ENCODE measurements around the gene AGO4.
"Not testable (repeated sequence)": the region's sequence is repeated elsewhere in the genome, so short reads cannot be mapped to it uniquely, and the experiment has no call there.

AGO4 gene

DNA sequence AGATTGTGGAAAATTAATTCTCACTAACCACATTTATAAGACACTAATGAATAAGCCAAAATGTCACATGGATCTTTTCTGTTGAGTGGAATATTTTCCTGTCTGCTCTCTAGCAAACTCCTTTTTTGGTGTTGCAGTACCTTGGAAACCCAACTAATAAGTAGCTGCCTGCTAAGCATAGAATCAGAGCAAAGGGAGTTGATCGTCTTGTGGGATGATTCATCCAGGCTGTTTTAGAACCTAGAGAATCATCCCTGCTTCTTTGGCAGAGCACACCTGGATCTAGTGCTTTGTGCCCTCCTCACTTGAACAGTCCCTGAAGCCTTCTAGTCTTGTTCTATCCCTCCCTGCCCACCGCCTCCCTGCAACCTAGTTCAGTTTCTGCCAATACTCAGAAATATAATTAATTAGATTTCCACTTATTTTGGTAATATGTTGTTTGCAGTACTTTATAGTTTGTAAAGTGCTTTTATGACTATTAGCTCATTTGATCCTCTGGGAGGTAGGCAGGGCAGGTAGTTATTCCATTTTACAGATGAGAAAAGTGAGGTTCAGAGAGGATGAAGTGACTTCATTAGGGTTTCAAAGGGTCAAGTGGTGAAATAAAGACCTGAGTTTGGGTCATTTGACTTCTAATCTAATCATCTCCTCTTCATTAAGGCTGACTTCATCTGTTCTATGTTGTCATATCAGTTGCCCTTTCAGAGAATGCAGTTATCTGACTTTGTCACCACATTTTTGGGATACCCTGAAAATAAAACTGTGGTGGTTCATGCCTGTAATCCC lies 2.5 kb downstream of the AGO4 start:
- Histone ChIP-seq H3K9ac (ENCODE audit: low read depth in 1 of 2, low read length in 2 of 2) (peak overlapping the region in 1 of 2 donors; percentile 29), H3K4me1 (ENCODE audit: control insufficient read depth in 1 of 2, insufficient read depth in 2 of 2, low read length in 2 of 2) (peaks cover 19 to 24% of the 10 kb centered on the region in 2 donors), H3K4me3 (ENCODE audit: low read depth in 1 of 2, low read length in 2 of 2) (peak overlapping the region in 1 of 2 donors; percentile 80), H3K36me3 (ENCODE audit: control insufficient read depth in 1 of 2, insufficient read depth in 2 of 2, low read length in 2 of 2) (no peaks in the 10 kb centered on the region), H3K27ac (ENCODE audit: low read depth, low read length) (peak overlapping the region; percentile 25), H3K27me3 (ENCODE audit: control insufficient read depth in 1 of 2, insufficient read depth in 2 of 2, low read length in 2 of 2) (no peaks in the 10 kb centered on the region), H3K9me3 (ENCODE audit: control insufficient read depth in 1 of 2, low read length in 2 of 2) (no peaks in the 10 kb centered on the region)

DNA sequence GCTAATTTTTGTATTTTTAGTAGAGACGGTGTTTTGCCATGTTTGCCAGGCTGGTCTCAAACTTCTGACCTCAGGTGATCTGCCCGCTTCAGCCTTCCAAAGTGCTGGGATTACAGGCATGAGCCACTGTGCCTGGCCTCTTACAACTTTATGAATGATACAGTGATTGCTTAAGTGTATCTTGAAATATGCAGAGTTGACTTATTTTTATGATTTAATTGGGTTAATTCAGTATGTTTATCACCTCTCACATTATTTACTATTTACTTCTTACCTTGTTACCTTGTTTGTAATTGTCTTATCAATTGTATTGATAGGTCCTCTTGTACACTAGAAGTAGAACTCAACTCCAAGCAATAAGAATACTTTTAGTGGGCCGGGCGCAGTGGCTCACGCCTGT lies 4.9 kb downstream of the AGO4 start:
- H3K9ac ChIP-seq (ENCODE audit: low read depth in 1 of 2, low read length in 2 of 2); H3K27me3 ChIP-seq (ENCODE audit: control insufficient read depth in 1 of 2, insufficient read depth in 2 of 2, low read length in 2 of 2); H3K36me3 ChIP-seq (ENCODE audit: control insufficient read depth in 1 of 2, insufficient read depth in 2 of 2, low read length in 2 of 2); H3K4me3 ChIP-seq (ENCODE audit: low read depth in 1 of 2, low read length in 2 of 2); H3K27ac ChIP-seq (ENCODE audit: low read depth, low read length); H3K9me3 ChIP-seq (ENCODE audit: control insufficient read depth in 1 of 2, low read length in 2 of 2): not testable (repeated sequence)
- peaks cover 19% of the 10 kb centered on the region in 2 donors for H3K4me1 ChIP-seq (ENCODE audit: control insufficient read depth in 1 of 2, insufficient read depth in 2 of 2, low read length in 2 of 2)

DNA sequence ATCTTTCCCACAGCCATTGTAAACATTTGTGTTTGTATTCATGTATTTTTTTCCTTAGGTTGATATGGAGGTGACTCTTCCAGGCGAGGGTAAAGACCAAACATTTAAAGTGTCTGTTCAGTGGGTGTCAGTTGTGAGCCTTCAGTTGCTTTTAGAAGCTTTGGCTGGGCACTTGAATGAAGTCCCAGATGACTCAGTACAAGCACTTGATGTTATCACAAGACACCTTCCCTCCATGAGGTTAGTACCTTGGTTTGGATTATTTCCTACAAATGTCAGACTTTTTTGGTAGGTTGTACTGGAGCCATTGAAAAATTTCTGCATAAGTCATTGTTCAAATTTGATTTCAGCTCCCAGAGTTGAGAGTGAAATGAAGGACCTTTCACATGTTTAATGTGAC lies 17.4 kb downstream of the AGO4 start:
- H3K9me3 ChIP-seq (ENCODE audit: control insufficient read depth in 1 of 2, low read length in 2 of 2) = no peaks in the 10 kb centered on the region
- peaks cover 15 to 38% of the 10 kb centered on the region in 2 donors for H3K36me3 ChIP-seq (ENCODE audit: control insufficient read depth in 1 of 2, insufficient read depth in 2 of 2, low read length in 2 of 2)
- H3K4me3 ChIP-seq (ENCODE audit: low read depth in 1 of 2, low read length in 2 of 2) = no peak overlapping the region

DNA sequence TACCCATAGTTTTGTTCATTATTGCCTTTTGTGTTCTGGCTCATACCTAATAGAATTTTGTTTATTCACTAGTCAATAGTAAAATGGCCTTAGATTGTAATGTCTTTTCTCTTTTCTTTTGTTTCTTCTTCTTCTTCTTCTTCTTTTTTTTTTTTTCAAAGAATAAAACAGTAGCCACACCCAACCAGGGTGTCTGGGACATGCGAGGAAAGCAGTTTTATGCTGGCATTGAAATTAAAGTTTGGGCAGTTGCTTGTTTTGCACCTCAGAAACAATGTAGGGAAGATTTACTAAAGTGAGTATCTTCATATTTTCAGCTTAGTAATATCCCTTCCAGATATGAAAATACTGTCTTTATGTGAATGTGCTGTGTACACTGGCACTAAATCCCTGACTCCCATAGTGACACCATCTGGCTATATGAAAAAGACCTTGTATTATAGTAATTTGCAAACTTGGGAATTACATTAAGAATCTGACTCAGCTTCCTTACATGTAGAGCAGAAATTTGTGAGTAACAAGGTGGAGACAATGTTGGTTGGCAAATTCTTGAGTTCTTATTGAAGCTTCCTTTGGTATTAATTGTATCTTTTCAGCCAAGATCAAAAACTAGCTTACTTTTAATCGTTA lies 24.6 kb downstream of the AGO4 start:
- no peaks in the 10 kb centered on the region for H3K27me3 ChIP-seq (ENCODE audit: control insufficient read depth in 1 of 2, insufficient read depth in 2 of 2, low read length in 2 of 2)
- H3K9ac ChIP-seq (ENCODE audit: low read depth in 1 of 2, low read length in 2 of 2) = no peak overlapping the region
- H3K27ac ChIP-seq (ENCODE audit: low read depth, low read length) = no peak overlapping the region
- H3K9me3 ChIP-seq (ENCODE audit: control insufficient read depth in 1 of 2, low read length in 2 of 2) = no peaks in the 10 kb centered on the region
- H3K4me1 ChIP-seq (ENCODE audit: control insufficient read depth in 1 of 2, insufficient read depth in 2 of 2, low read length in 2 of 2) = no peaks in the 10 kb centered on the region
- H3K36me3 ChIP-seq (ENCODE audit: control insufficient read depth in 1 of 2, insufficient read depth in 2 of 2, low read length in 2 of 2) = peaks cover 24 to 63% of the 10 kb centered on the region in 2 donors
- H3K4me3 ChIP-seq (ENCODE audit: low read depth in 1 of 2, low read length in 2 of 2) = no peak overlapping the region

More for the DNA sequence above, 17.4 kb downstream of the AGO4 start:
- Histone ChIP-seq H3K27me3 (ENCODE audit: control insufficient read depth in 1 of 2, insufficient read depth in 2 of 2, low read length in 2 of 2) (no peaks in the 10 kb centered on the region), H3K27ac (ENCODE audit: low read depth, low read length) (no peak overlapping the region), H3K9ac (ENCODE audit: low read depth in 1 of 2, low read length in 2 of 2) (no peak overlapping the region), H3K4me1 (ENCODE audit: control insufficient read depth in 1 of 2, insufficient read depth in 2 of 2, low read length in 2 of 2) (no peaks in the 10 kb centered on the region)

DNA sequence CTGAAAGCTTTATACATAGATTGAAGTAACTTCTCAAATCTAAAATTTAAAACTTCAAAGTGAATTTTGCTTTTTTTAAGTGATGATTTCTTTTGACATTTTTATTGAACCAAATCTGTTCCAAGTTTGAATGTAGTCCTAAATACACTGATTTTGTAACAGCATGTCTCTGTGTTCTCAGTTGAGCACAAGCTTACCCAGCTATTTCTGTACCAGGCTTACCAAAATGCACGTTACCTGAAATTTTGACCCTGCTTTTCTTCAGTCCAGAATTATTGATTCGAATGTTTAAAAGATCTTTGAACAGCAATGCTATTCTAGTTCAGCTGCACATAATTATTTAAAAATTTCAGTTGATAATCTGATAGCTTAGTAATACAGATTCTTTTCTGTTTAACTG lies 25.6 kb downstream of the AGO4 start:
- no peak overlapping the region for H3K9ac ChIP-seq (ENCODE audit: low read depth in 1 of 2, low read length in 2 of 2)
- peaks cover 24 to 58% of the 10 kb centered on the region in 2 donors for H3K36me3 ChIP-seq (ENCODE audit: control insufficient read depth in 1 of 2, insufficient read depth in 2 of 2, low read length in 2 of 2)
- H3K4me3 ChIP-seq (ENCODE audit: low read depth in 1 of 2, low read length in 2 of 2) = no peak overlapping the region
- H3K27ac ChIP-seq (ENCODE audit: low read depth, low read length) = no peak overlapping the region
- no peaks in the 10 kb centered on the region for H3K4me1 ChIP-seq (ENCODE audit: control insufficient read depth in 1 of 2, insufficient read depth in 2 of 2, low read length in 2 of 2)
- H3K9me3 ChIP-seq (ENCODE audit: control insufficient read depth in 1 of 2, low read length in 2 of 2) = no peaks in the 10 kb centered on the region
- no peaks in the 10 kb centered on the region for H3K27me3 ChIP-seq (ENCODE audit: control insufficient read depth in 1 of 2, insufficient read depth in 2 of 2, low read length in 2 of 2)

DNA sequence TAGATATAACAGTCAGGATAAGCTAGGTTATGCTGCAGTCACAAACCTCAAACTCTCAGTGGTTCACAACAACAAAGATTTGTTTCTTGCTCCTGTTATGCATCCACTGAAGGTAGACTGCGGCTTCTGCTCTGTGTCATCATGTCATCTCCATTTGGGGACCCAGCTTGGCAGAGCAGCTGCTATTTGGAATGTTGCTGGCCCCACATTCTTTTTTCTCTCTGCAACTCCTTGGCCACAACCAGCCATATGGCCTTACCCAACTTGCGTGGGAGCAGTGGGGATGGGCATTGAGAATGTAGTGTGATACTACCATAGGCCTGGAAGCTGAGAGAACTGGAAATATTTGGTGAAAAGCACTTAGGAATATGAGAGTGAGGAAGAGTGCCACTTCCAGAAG lies 26.4 kb downstream of the AGO4 start:
- H3K27me3 ChIP-seq (ENCODE audit: control insufficient read depth in 1 of 2, insufficient read depth in 2 of 2, low read length in 2 of 2) = no peaks in the 10 kb centered on the region
- H3K9me3 ChIP-seq (ENCODE audit: control insufficient read depth in 1 of 2, low read length in 2 of 2) = no peaks in the 10 kb centered on the region
- peaks cover 24 to 56% of the 10 kb centered on the region in 2 donors for H3K36me3 ChIP-seq (ENCODE audit: control insufficient read depth in 1 of 2, insufficient read depth in 2 of 2, low read length in 2 of 2)
- no peaks in the 10 kb centered on the region for H3K4me1 ChIP-seq (ENCODE audit: control insufficient read depth in 1 of 2, insufficient read depth in 2 of 2, low read length in 2 of 2)
- no peak overlapping the region for H3K9ac ChIP-seq (ENCODE audit: low read depth in 1 of 2, low read length in 2 of 2)
- no peak overlapping the region for H3K4me3 ChIP-seq (ENCODE audit: low read depth in 1 of 2, low read length in 2 of 2)
- H3K27ac ChIP-seq (ENCODE audit: low read depth, low read length) = no peak overlapping the region

DNA sequence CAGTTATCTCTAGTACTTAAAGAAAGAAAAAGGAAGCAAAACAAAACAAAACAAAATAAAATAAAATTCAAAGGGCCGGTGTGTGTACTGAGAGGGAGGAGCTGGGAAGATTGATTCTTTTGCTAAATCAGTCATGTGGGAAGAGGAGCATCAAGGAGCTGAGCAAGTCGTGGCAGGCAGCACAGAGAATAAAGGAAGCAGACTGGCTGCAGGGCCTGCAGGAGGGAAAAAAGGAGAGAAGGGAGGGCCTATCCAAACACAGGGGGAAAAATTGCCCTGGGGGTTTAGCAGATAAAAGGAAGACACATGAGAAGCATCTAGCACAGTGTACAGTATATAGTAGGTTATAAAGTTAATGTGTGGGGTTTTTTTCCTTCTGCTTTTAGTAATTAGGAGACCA lies 27.6 kb downstream of the AGO4 start:
- H3K27ac ChIP-seq (ENCODE audit: low read depth, low read length) = no peak overlapping the region

DNA sequence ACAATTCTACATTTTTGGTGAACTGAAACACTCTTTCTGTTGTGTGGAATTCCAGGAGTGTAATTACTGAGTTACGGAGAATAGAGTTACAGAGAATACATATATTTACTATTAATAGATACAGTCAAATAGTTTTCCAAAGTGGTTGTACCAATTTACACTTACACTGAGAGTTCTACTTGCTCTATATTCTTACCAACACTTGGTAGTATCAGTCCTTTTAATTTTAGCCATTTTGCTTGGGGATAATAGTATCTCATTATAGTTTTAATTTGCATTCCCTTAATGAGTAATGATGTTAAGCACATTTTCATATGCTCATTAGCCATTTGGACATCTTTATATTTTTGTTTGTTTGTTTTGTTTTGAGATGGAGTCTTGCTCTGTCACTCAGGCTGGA lies 28.9 kb downstream of the AGO4 start:
- no peak overlapping the region for H3K9ac ChIP-seq (ENCODE audit: low read depth in 1 of 2, low read length in 2 of 2)
- no peak overlapping the region for H3K4me3 ChIP-seq (ENCODE audit: low read depth in 1 of 2, low read length in 2 of 2)
- no peaks in the 10 kb centered on the region for H3K27me3 ChIP-seq (ENCODE audit: control insufficient read depth in 1 of 2, insufficient read depth in 2 of 2, low read length in 2 of 2)
- peaks cover 26 to 60% of the 10 kb centered on the region in 2 donors for H3K36me3 ChIP-seq (ENCODE audit: control insufficient read depth in 1 of 2, insufficient read depth in 2 of 2, low read length in 2 of 2)
- no peaks in the 10 kb centered on the region for H3K4me1 ChIP-seq (ENCODE audit: control insufficient read depth in 1 of 2, insufficient read depth in 2 of 2, low read length in 2 of 2)
- no peak overlapping the region for H3K27ac ChIP-seq (ENCODE audit: low read depth, low read length)
- H3K9me3 ChIP-seq (ENCODE audit: control insufficient read depth in 1 of 2, low read length in 2 of 2) = no peaks in the 10 kb centered on the region

More for the DNA sequence above, 27.6 kb downstream of the AGO4 start:
- Histone ChIP-seq H3K9me3 (ENCODE audit: control insufficient read depth in 1 of 2, low read length in 2 of 2) (no peaks in the 10 kb centered on the region), H3K9ac (ENCODE audit: low read depth in 1 of 2, low read length in 2 of 2) (no peak overlapping the region), H3K36me3 (ENCODE audit: control insufficient read depth in 1 of 2, insufficient read depth in 2 of 2, low read length in 2 of 2) (peaks cover 24 to 52% of the 10 kb centered on the region in 2 donors), H3K4me1 (ENCODE audit: control insufficient read depth in 1 of 2, insufficient read depth in 2 of 2, low read length in 2 of 2) (no peaks in the 10 kb centered on the region), H3K4me3 (ENCODE audit: low read depth in 1 of 2, low read length in 2 of 2) (no peak overlapping the region), H3K27me3 (ENCODE audit: control insufficient read depth in 1 of 2, insufficient read depth in 2 of 2, low read length in 2 of 2) (no peaks in the 10 kb centered on the region)

DNA sequence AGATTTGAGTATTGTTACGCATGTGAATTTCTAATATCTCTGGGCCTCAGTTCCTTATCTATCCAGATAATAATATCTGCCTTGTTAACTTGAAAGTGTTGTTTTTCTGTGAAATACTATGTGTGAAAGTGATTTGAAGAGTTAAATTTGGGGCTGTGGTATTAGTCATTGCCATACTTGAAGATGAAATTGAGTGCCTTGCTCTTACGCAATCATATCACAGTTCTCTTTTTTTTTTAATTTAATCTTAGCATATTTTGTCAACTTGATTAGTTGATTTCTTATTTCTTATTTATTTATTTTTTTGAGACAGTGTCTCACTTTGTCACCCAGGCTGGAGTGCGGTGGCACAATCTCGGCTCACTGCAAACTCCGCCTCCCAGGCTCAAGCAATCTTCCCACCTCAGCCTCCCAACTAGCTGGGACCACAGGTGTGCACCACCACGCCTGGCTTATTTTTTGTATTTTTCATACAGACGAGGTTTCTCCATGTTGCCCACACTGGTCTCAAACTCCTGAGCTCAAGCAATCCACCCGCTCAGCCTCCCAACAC lies 31.0 kb downstream of the AGO4 start:
- Histone ChIP-seq H3K4me3 (ENCODE audit: low read depth in 1 of 2, low read length in 2 of 2) (no peak overlapping the region), H3K36me3 (ENCODE audit: control insufficient read depth in 1 of 2, insufficient read depth in 2 of 2, low read length in 2 of 2) (peaks cover 22 to 58% of the 10 kb centered on the region in 2 donors), H3K27me3 (ENCODE audit: control insufficient read depth in 1 of 2, insufficient read depth in 2 of 2, low read length in 2 of 2) (no peaks in the 10 kb centered on the region), H3K9ac (ENCODE audit: low read depth in 1 of 2, low read length in 2 of 2) (no peak overlapping the region), H3K4me1 (ENCODE audit: control insufficient read depth in 1 of 2, insufficient read depth in 2 of 2, low read length in 2 of 2) (no peaks in the 10 kb centered on the region), H3K9me3 (ENCODE audit: control insufficient read depth in 1 of 2, low read length in 2 of 2) (no peaks in the 10 kb centered on the region), H3K27ac (ENCODE audit: low read depth, low read length) (no peak overlapping the region)

DNA sequence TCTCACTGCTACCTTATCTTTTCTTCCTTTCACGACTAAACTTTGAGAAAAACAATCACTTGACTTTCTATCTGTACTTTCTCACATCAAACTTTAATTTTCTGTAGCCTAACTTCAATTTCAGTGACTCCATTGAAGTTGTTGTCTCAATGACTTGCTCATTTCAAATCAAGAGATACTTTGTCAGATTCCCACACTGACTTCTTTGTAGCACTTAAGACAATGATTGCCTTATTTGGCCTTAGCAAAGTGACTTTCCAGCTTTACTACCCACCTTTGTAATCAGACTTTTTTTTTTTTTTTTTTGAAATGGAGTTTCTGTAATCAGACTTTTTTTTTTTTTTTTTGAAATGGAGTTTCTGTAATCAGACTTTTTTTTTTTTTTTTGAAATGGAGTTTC lies 37.0 kb downstream of the AGO4 start:
- no peak overlapping the region for H3K9ac ChIP-seq (ENCODE audit: low read depth in 1 of 2, low read length in 2 of 2)
- no peaks in the 10 kb centered on the region for H3K9me3 ChIP-seq (ENCODE audit: control insufficient read depth in 1 of 2, low read length in 2 of 2)
- no peak overlapping the region for H3K4me3 ChIP-seq (ENCODE audit: low read depth in 1 of 2, low read length in 2 of 2)
- no peak overlapping the region for H3K27ac ChIP-seq (ENCODE audit: low read depth, low read length)
- no peaks in the 10 kb centered on the region for H3K4me1 ChIP-seq (ENCODE audit: control insufficient read depth in 1 of 2, insufficient read depth in 2 of 2, low read length in 2 of 2)
- H3K36me3 ChIP-seq (ENCODE audit: control insufficient read depth in 1 of 2, insufficient read depth in 2 of 2, low read length in 2 of 2) = peaks cover 9 to 34% of the 10 kb centered on the region in 2 donors
- no peaks in the 10 kb centered on the region for H3K27me3 ChIP-seq (ENCODE audit: control insufficient read depth in 1 of 2, insufficient read depth in 2 of 2, low read length in 2 of 2)
